Esophagus muscularis mucosa (tissue), 4 donors: ENCODE results near the gene CDH4. TPM values are rescaled to one million over a fixed set of nuclear protein-coding genes. Genes with fewer than 3 reads are reported as not detected.

Experiments used
- DNase-seq: peaks from one replicate; pipeline ENCODE4 v3.0.0-alpha.2; 2017; ENCODE audit errors: extremely low spot score
- H3K27ac ChIP-seq, 4 donors: fragments of 200-600 bp; sonication (generic); replicated peaks in 1 of 4; 1 replicate in 3 of 4; 2 replicates in 1 of 4; pipeline ENCODE4 v1.5.1; 2016 to 2019; ENCODE audit warnings: mild to moderate bottlenecking in 1 of 4
- H3K27me3 ChIP-seq, 4 donors: fragments of 200-600 bp; sonication (generic); one replicate each; pipeline versions ENCODE4 v1.5.1 to v1.6.0; 2016 to 2019
- H3K36me3 ChIP-seq, 4 donors: fragments of 200-600 bp; sonication (generic); one replicate each; pipeline ENCODE4 v1.5.1; 2016 to 2019
- H3K4me1 ChIP-seq, 4 donors: fragments of 200-600 bp; sonication (generic); one replicate each; pipeline ENCODE4 v1.5.1; 2016 to 2019
- H3K4me3 ChIP-seq, 4 donors: fragments of 200-600 bp; sonication (generic); 1 replicate in 2 of 4; 2 replicates in 2 of 4; pipeline ENCODE4 v1.5.1; 2016 to 2019; ENCODE audit warnings: mild to moderate bottlenecking in 4 of 4, moderate library complexity in 1 of 4
- H3K9me3 ChIP-seq, 4 donors: fragments of 200-600 bp; sonication (generic); 1 replicate in 3 of 4; 2 replicates in 1 of 4; pipeline ENCODE4 v1.5.1; 2016 to 2019
- EP300 ChIP-seq: sonication (generic); formaldehyde crosslinking; IDR thresholded peaks from one replicate; pipeline ENCODE4 v1.6.1; 2017; ENCODE audit warnings: antibody characterized with exemption
- POLR2A ChIP-seq: fragments of 450-650 bp; IDR thresholded peaks from one replicate; pipeline ENCODE4 v1.6.1; 2017; ENCODE audit warnings: antibody characterized with exemption, moderate library complexity, mild to moderate bottlenecking, low read depth
- POLR2AphosphoS5 ChIP-seq, 2 donors: sonication (generic); formaldehyde crosslinking; IDR thresholded peaks; one replicate each; pipeline ENCODE4 v1.6.1; 2017; ENCODE audit warnings: antibody characterized with exemption in 2 of 2
- WGBS: methylation state at CpG from one replicate; pipeline ENCODE4 v1.1.5; 2018; 5-methylcytosine and 5-hydroxymethylcytosine counted together
- intact Hi-C: fragments of 100-400 bp; cut with DNase I; formaldehyde crosslinking; loops from one replicate; pipeline ENCODE4 v1.15.1; 2023
- total RNA-seq, 4 donors: library from RNA; depleted of rRNA; stranded (reverse); fragments of >200 nt; gene quantifications; one replicate each; pipeline versions ENCODE4 v1.1.0 to v1.2.1, GENCODE V29; 2016
- TF ChIP-seq, protein P1 (sequence below), 3 experiments: fragments of 200-600 bp in 2 of 3; fragments of 450-650 bp in 1 of 3; sonication (generic) in 2 of 3; IDR thresholded peaks; one replicate each; pipeline ENCODE4 v1.5.1; 2017 to 2019; ENCODE audit warnings: antibody characterized with exemption in 3 of 3, mild to moderate bottlenecking in 2 of 3, moderate library complexity in 1 of 3

CDH4 gene
- total RNA-seq, 4 donors from 2014 or later: 0.42 to 1.3 (median 0.48) TPM

DNA sequence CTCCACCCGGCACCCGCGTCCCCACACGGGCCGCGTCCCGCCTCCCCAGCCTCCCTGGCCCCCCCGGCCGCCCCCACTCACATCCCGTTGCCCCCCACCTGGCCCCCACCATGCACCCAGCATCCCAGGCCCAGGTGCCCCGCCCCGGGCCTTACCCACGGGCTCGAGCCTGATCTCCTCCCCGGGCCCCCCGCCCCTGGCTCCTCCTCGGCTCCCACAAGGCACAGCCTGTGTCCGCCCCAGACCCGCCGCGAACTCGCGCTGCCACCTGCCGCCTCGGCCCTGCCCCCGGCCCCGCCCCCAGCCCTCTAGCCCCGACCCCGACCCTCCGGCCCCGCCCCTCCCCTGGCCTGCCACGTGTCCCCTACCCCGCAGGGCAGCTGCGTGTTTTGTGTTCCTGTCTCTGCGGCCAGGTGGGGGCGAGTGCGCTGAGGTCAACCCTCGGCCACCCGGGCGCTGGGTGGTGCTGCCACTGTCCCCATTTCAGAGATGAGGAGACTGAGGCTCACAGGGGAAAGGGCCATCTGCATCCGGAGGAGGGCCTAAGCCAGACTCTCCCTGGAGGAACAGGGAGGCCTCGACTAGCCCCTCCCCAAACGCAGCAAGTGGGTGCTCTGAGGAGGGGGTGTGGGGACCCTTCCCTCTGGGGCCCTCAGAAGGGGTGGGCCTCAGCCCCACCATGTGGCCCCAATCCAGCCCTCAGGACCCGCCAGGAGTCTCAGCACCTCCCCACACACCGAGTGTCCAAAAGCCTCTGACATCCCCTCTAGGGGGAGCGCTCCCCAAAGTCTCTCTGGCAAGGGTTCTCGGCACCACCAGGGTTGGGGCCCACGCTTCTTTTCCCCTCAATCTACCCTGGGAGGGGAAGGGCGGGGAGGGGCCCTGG is 713.8 kb downstream of the CDH4 start:
- Histone ChIP-seq H3K4me1 (peaks cover 0 to 9% (median 3%) of the 10 kb centered on the region in 4 donors), H3K4me3 (no peak overlapping the region), H3K27me3 (peaks cover 0 to 43% (median 15%) of the 10 kb centered on the region in 4 donors), H3K9me3 (no peaks in the 10 kb centered on the region), H3K27ac (no peak overlapping the region), H3K36me3 (no peaks in the 10 kb centered on the region)
- WGBS: 15% methylated on average over 24 of the region's 49 CpGs
- no peak for DNase-seq
- TF ChIP-seq POLR2A (no peak), POLR2AphosphoS5 (IDR thresholded peaks at IDR 0.05) (no peak), EP300 (no peak)
- TF ChIP-seq, protein P1, sequence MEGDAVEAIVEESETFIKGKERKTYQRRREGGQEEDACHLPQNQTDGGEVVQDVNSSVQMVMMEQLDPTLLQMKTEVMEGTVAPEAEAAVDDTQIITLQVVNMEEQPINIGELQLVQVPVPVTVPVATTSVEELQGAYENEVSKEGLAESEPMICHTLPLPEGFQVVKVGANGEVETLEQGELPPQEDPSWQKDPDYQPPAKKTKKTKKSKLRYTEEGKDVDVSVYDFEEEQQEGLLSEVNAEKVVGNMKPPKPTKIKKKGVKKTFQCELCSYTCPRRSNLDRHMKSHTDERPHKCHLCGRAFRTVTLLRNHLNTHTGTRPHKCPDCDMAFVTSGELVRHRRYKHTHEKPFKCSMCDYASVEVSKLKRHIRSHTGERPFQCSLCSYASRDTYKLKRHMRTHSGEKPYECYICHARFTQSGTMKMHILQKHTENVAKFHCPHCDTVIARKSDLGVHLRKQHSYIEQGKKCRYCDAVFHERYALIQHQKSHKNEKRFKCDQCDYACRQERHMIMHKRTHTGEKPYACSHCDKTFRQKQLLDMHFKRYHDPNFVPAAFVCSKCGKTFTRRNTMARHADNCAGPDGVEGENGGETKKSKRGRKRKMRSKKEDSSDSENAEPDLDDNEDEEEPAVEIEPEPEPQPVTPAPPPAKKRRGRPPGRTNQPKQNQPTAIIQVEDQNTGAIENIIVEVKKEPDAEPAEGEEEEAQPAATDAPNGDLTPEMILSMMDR (IDR thresholded peaks at IDR 0.05): no peak
- intact Hi-C loops: no loop called here

- H3K4me3 ChIP-seq: no peak overlapping the region
- H3K4me1 ChIP-seq: peaks cover 0 to 9% (median 3%) of the 10 kb centered on the region in 4 donors
- H3K27ac ChIP-seq: no peak overlapping the region
- no peaks in the 10 kb centered on the region for H3K9me3 ChIP-seq
- peaks cover 0 to 43% (median 15%) of the 10 kb centered on the region in 4 donors for H3K27me3 ChIP-seq
- 77% methylated on average over 17 of the region's 25 CpGs for WGBS
- H3K36me3 ChIP-seq: peaks cover 0 to 2% (median 0%) of the 10 kb centered on the region in 4 donors
- intact Hi-C loops: no loop called here
- TF ChIP-seq EP300 (no peak), POLR2A (no peak), POLR2AphosphoS5 (IDR thresholded peaks at IDR 0.05) (no peak)
- TF ChIP-seq, protein P1 (IDR thresholded peaks at IDR 0.05): no peak
- no peak for DNase-seq
Observed at GRCh38 chr20:61966492-61967244, 714.6 kb downstream of the CDH4 start.

- Histone ChIP-seq H3K27me3 (peaks cover 0 to 43% (median 15%) of the 10 kb centered on the region in 4 donors), H3K4me1 (peaks cover 0 to 9% (median 3%) of the 10 kb centered on the region in 4 donors), H3K9me3 (no peaks in the 10 kb centered on the region), H3K36me3 (peaks cover under 1 to 8% (median 3%) of the 10 kb centered on the region in 4 donors), H3K4me3 (no peak overlapping the region), H3K27ac (no peak overlapping the region)
- WGBS: 65% methylated on average over 5 of the region's 7 CpGs
- no peak for TF ChIP-seq EP300
- TF ChIP-seq POLR2AphosphoS5 (IDR thresholded peaks at IDR 0.05): no peak
- TF ChIP-seq, protein P1 (IDR thresholded peaks at IDR 0.05): no peak
- no peak for TF ChIP-seq POLR2A
- DNase-seq: no peak
- intact Hi-C loops: no loop called here
Observed at GRCh38 chr20:61967300-61967699, 715.2 kb downstream of the CDH4 start.

GRCh38 chr20:61968036-61968810 is 716.2 kb downstream of the CDH4 start:
- H3K27me3 ChIP-seq: peaks cover 0 to 43% (median 15%) of the 10 kb centered on the region in 4 donors
- H3K4me3 ChIP-seq: no peak overlapping the region
- intact Hi-C loops: no loop called here
- H3K27ac ChIP-seq: no peak overlapping the region
- TF ChIP-seq POLR2A (no peak), EP300 (no peak)
- WGBS: 79% methylated on average over 22 of the region's 22 CpGs
- peaks cover 0 to 9% (median 3%) of the 10 kb centered on the region in 4 donors for H3K4me1 ChIP-seq
- peaks cover 10 to 18% (median 12%) of the 10 kb centered on the region in 4 donors for H3K36me3 ChIP-seq
- DNase-seq: no peak
- no peaks in the 10 kb centered on the region for H3K9me3 ChIP-seq
